Activated CD4-positive, alpha-beta T cell treated with anti-CD3 and anti-CD28 coated beads, Interleukin-2, amount 10 ng/mL, durations not matched to agents 7 days and 5 days (primary cell): ENCODE measurements around the gene VRK1. TPM values are rescaled to one million over a fixed set of nuclear protein-coding genes. Genes with fewer than 3 reads are reported as not detected.
A peak's percentile ranks its signal among the peaks of the same experiment; 100 is the strongest.

Source experiments
- CTCF ChIA-PET: fragments of 350-600 bp; sonication (Branson Sonifier 250); formaldehyde crosslinking; loops from one replicate; lab custom pipeline; 2021; ENCODE audit warnings: antibody characterized with exemption; lab: Charles Lee
- POLR2A ChIA-PET: fragments of 350-600 bp; sonication (Branson Sonifier 250); formaldehyde crosslinking; loops from one replicate; lab custom pipeline; 2021; ENCODE audit warnings: antibody characterized with exemption; lab: Charles Lee
- DNase-seq: peaks from one replicate; pipeline ENCODE4 v3.0.0-alpha.2; 2020
- H3K27ac Mint-ChIP-seq: one replicate; pipeline ENCODE4 v1.8.0; 2021; ENCODE audit warnings: mild to moderate bottlenecking, moderate library complexity, mixed read lengths
- H3K27me3 Mint-ChIP-seq: one replicate; pipeline ENCODE4 v1.8.0; 2021; ENCODE audit warnings: mixed read lengths
- H3K36me3 Mint-ChIP-seq: one replicate; pipeline ENCODE4 v1.8.0; 2021; ENCODE audit warnings: low read depth, mixed read lengths
- H3K4me1 Mint-ChIP-seq: one replicate; pipeline ENCODE4 v1.8.0; 2021; ENCODE audit warnings: mixed read lengths
- H3K4me3 Mint-ChIP-seq: one replicate; pipeline ENCODE4 v1.8.0; 2021; ENCODE audit warnings: mild to moderate bottlenecking, moderate library complexity, mixed read lengths
- H3K9me3 Mint-ChIP-seq: one replicate; pipeline ENCODE4 v1.8.0; 2021; ENCODE audit warnings: mixed read lengths
- total RNA-seq, 2 experiments: library from RNA; stranded (reverse); gene quantifications; one replicate each; pipeline ENCODE4 v1.2.3, GENCODE V29; 2021

VRK1 gene
- 10 to 100 TPM; 66.5 to 70.8 TPM for total RNA-seq

DNA sequence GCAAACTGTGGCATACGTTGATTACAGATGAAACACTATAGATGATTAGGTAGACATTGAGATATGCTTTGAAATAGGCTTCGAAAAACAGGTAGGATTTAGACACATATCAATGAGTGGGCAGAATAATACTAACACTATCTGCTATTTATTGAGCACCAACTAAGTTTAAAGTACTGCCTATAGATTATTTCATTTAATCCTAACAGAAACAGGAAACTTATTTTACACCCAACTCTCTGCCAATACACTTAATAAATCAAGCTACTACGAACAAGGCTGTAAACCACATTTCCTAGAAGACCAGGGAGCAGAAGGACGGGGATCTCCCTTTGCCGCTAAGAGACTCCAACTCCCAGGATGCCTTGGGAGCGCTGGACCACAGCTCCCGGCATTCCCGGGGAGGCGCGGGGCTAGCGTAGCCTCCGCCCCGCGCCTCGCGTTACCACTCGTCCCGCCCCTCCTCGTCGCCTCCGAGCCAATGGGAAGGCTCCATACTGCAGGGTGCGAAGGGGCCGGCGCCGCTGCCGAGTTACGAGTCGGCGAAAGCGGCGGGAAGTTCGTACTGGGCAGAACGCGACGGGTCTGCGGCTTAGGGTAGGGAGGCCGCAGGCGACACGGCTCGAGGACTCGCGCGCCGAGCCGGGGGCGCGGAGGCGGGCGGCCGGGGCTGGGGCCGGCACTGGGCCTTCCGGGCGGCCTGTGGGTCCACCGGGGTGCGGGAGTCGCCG, at the start of gene VRK1:
Gene VRK1, plus strand, starts transcription at position 532 of the 731 bp plus-strand sequence. CDS start 36,090 bp downstream, outside the sequence.
- DNase-seq, result peak; percentile 95
- peak within 1 kb of the TSS; percentile 87 for H3K4me3 Mint-ChIP-seq
- peaks cover 8% of the 10 kb centered on the region for H3K36me3 Mint-ChIP-seq
- peak within 1 kb of the TSS; percentile 93 for H3K27ac Mint-ChIP-seq
- H3K9me3 Mint-ChIP-seq, result no peaks in the 10 kb centered on the region
- H3K4me1 Mint-ChIP-seq, result peaks cover 34% of the 10 kb centered on the region
- POLR2A ChIA-PET, result interaction anchor here (0.6 kb wide), 1 partner anchor 14 kb away, joined by 3 read pairs; no protein-coding TSS in a partner anchor
- H3K27me3 Mint-ChIP-seq, result peaks cover 6% of the 10 kb centered on the region
- CTCF ChIA-PET, result interaction anchor here (0.9 to 2.1 kb wide), 5 partner anchors 10 to 292 kb away, joined by 3 to 4 read pairs (median 3); no protein-coding TSS in a partner anchor

GRCh38 chr14:96747608-96748007, 49.6 kb upstream of the VRK1 start:
- no peak overlapping the region for H3K27ac Mint-ChIP-seq
- CTCF ChIA-PET, result no interaction called here
- no peak for DNase-seq
- peaks cover 34% of the 10 kb centered on the region for H3K27me3 Mint-ChIP-seq
- H3K4me3 Mint-ChIP-seq, result no peak overlapping the region
- H3K36me3 Mint-ChIP-seq, result no peaks in the 10 kb centered on the region
- no peaks in the 10 kb centered on the region for H3K4me1 Mint-ChIP-seq
- POLR2A ChIA-PET, result no interaction called here
- H3K9me3 Mint-ChIP-seq, result no peaks in the 10 kb centered on the region

GRCh38 chr14:96748362-96748761, 48.8 kb upstream of the VRK1 start:
- ChIA-PET POLR2A (no interaction called here), CTCF (no interaction called here)
- H3K4me3 Mint-ChIP-seq, result no peak overlapping the region
- no peaks in the 10 kb centered on the region for H3K4me1 Mint-ChIP-seq
- no peaks in the 10 kb centered on the region for H3K9me3 Mint-ChIP-seq
- peaks cover 31% of the 10 kb centered on the region for H3K27me3 Mint-ChIP-seq
- no peak overlapping the region for H3K27ac Mint-ChIP-seq
- no peaks in the 10 kb centered on the region for H3K36me3 Mint-ChIP-seq
- no peak for DNase-seq

GRCh38 chr14:96751505-96751904, 45.7 kb upstream of the VRK1 start:
- no peak overlapping the region for H3K4me3 Mint-ChIP-seq
- CTCF ChIA-PET, result no interaction called here
- no peaks in the 10 kb centered on the region for H3K9me3 Mint-ChIP-seq
- POLR2A ChIA-PET, result no interaction called here
- H3K27ac Mint-ChIP-seq, result no peak overlapping the region
- no peaks in the 10 kb centered on the region for H3K4me1 Mint-ChIP-seq
- no peak for DNase-seq
- H3K27me3 Mint-ChIP-seq, result peaks cover 7% of the 10 kb centered on the region
- no peaks in the 10 kb centered on the region for H3K36me3 Mint-ChIP-seq

DNA sequence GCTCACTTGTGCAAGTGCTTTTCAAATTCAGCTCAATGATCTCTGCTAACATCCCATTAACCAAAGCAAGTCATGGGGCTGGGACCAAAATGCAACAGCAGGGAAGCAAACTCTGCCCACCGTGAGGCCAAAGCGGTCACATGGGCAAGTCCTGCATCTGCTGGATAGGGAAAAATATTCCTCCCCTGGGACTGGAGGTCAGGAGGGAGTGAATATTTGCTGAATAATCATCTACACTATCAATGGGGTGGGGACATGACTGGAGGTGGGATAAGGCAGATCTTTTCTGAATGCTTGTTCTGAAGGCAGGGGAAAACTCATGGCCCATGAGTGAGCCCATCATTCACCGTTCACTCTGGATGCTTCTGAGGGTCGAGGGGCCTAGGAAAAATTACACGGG, 45.1 kb upstream of the VRK1 start:
- Mint-ChIP-seq H3K4me1 (no peaks in the 10 kb centered on the region), H3K36me3 (no peaks in the 10 kb centered on the region), H3K27ac (no peak overlapping the region), H3K9me3 (no peaks in the 10 kb centered on the region), H3K4me3 (no peak overlapping the region), H3K27me3 (peaks cover 7% of the 10 kb centered on the region)
- DNase-seq, result no peak
- ChIA-PET POLR2A (no interaction called here), CTCF (no interaction called here)

GRCh38 chr14:96752594-96752993, 44.6 kb upstream of the VRK1 start:
- no peaks in the 10 kb centered on the region for H3K36me3 Mint-ChIP-seq
- peaks cover 9% of the 10 kb centered on the region for H3K27me3 Mint-ChIP-seq
- CTCF ChIA-PET, result no interaction called here
- POLR2A ChIA-PET, result no interaction called here
- no peak for DNase-seq
- no peak overlapping the region for H3K4me3 Mint-ChIP-seq
- no peaks in the 10 kb centered on the region for H3K4me1 Mint-ChIP-seq
- H3K27ac Mint-ChIP-seq, result no peak overlapping the region
- no peaks in the 10 kb centered on the region for H3K9me3 Mint-ChIP-seq

DNA sequence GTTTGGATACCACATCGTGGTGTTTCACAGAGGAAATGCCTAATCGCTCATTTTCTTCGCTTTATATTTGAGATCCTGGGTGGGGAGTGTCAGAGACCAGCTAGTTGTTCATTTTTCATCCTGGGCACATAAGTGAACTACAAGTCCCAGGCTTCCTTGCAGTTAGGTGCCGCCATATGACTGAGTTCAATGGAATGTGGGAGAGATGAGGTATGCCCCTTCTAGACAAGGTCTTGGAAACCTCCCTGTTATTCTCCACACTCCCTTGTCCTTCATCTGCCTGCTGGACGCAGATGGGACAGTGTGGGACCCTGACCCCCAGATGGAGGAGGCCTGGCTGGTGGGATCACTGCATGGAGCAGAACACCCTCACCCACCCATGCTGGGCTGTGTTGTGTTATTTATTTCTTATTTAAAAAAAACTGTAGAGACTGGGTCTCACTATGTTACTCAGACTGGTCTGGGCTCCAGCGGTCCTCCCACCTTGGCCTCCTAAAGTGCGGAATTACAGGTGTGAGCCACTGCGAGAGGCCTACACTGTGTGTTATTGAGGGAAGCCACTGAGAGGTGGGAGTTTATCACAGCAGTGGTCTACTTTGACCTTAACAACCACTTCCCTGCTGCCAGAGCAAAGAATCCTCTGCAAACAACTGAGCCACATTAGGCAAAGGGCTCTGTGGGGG, 42.9 kb upstream of the VRK1 start:
- Mint-ChIP-seq H3K9me3 (no peaks in the 10 kb centered on the region), H3K27me3 (peaks cover 9% of the 10 kb centered on the region), H3K4me3 (no peak overlapping the region), H3K27ac (no peak overlapping the region), H3K4me1 (no peaks in the 10 kb centered on the region), H3K36me3 (no peaks in the 10 kb centered on the region)
- ChIA-PET CTCF (no interaction called here), POLR2A (no interaction called here)
- DNase-seq, result no peak

GRCh38 chr14:96754845-96755184, 42.4 kb upstream of the VRK1 start:
- no peak for DNase-seq
- no peak overlapping the region for H3K27ac Mint-ChIP-seq
- H3K27me3 Mint-ChIP-seq, result peaks cover 9% of the 10 kb centered on the region
- CTCF ChIA-PET, result no interaction called here
- POLR2A ChIA-PET, result no interaction called here
- no peaks in the 10 kb centered on the region for H3K4me1 Mint-ChIP-seq
- H3K4me3 Mint-ChIP-seq, result no peak overlapping the region
- H3K9me3 Mint-ChIP-seq, result no peaks in the 10 kb centered on the region
- no peaks in the 10 kb centered on the region for H3K36me3 Mint-ChIP-seq

DNA sequence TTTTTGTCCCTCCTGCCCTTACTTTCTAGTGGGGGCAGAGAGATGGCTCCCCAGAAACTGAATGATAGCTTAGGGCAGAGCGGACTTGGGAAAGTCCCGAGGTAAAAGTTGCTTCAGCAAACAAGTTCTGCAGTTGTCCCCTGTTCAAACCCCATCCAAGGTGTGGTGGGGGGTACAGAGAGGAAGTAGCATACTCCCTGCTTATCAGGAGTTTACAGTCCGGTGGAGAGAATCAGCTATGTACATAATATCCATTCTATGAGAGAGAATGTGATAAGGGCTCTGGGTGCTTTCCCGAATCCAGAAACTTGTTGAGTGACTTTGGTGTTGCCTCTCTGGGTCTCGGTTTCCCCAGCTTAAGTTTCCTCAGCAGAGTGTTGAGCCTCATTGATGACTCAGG, 40.4 kb upstream of the VRK1 start:
- POLR2A ChIA-PET, result no interaction called here
- no peaks in the 10 kb centered on the region for H3K4me1 Mint-ChIP-seq
- no peaks in the 10 kb centered on the region for H3K36me3 Mint-ChIP-seq
- no peak overlapping the region for H3K4me3 Mint-ChIP-seq
- CTCF ChIA-PET, result no interaction called here
- H3K27me3 Mint-ChIP-seq, result peaks cover 14% of the 10 kb centered on the region
- DNase-seq, result no peak
- H3K27ac Mint-ChIP-seq, result no peak overlapping the region
- H3K9me3 Mint-ChIP-seq, result no peaks in the 10 kb centered on the region

GRCh38 chr14:96757456-96757855, 39.7 kb upstream of the VRK1 start:
- Mint-ChIP-seq H3K27ac (no peak overlapping the region), H3K4me3 (no peak overlapping the region), H3K4me1 (peaks cover 2% of the 10 kb centered on the region), H3K27me3 (peaks cover 14% of the 10 kb centered on the region), H3K9me3 (no peaks in the 10 kb centered on the region), H3K36me3 (no peaks in the 10 kb centered on the region)
- no peak for DNase-seq
- CTCF ChIA-PET, result no interaction called here
- POLR2A ChIA-PET, result no interaction called here

GRCh38 chr14:96761066-96761465, 36.1 kb upstream of the VRK1 start:
- H3K4me1 Mint-ChIP-seq, result peaks cover 3% of the 10 kb centered on the region
- no peaks in the 10 kb centered on the region for H3K36me3 Mint-ChIP-seq
- CTCF ChIA-PET, result no interaction called here
- H3K4me3 Mint-ChIP-seq, result no peak overlapping the region
- peaks cover 2% of the 10 kb centered on the region for H3K9me3 Mint-ChIP-seq
- POLR2A ChIA-PET, result interaction anchor here (0.6 kb wide), 1 partner anchor 756 kb away, joined by 3 read pairs; no protein-coding TSS in a partner anchor
- peaks cover 31% of the 10 kb centered on the region for H3K27me3 Mint-ChIP-seq
- H3K27ac Mint-ChIP-seq, result no peak overlapping the region
- DNase-seq, result no peak

- Mint-ChIP-seq H3K27me3 (peaks cover 28% of the 10 kb centered on the region), H3K27ac (no peak overlapping the region), H3K36me3 (no peaks in the 10 kb centered on the region), H3K9me3 (peaks cover 2% of the 10 kb centered on the region), H3K4me1 (peaks cover 3% of the 10 kb centered on the region), H3K4me3 (peak overlapping the region; percentile 14)
- peak; percentile 47 for DNase-seq
- ChIA-PET POLR2A (no interaction called here), CTCF (no interaction called here)
Observed at GRCh38 chr14:96762650-96763049, 34.5 kb upstream of the VRK1 start.

DNA sequence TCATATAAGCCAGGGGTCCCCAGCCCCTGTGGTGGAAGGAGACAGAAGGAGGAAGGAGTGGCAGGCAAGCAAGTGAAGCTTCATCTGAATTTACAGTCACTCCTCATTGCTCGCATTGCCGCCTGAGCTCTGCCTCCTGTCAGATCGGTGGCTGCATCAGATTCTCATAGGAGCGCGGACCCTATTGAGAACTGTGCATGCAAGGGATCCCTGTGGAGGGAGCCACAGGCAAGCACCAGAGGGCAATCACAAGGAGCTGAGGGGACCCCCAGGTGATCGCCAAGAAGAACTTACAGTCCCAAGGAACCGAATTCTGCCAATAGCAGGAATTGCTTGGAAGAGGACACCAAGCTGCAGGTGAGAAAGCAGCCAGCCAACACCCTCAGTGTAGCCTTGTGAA, 33.2 kb upstream of the VRK1 start:
- peaks cover 28% of the 10 kb centered on the region for H3K27me3 Mint-ChIP-seq
- ChIA-PET POLR2A (no interaction called here), CTCF (interaction anchor here (0.7 kb wide), 1 partner anchor 26 kb away, joined by 4 read pairs; no protein-coding TSS in a partner anchor)
- no peaks in the 10 kb centered on the region for H3K36me3 Mint-ChIP-seq
- no peak overlapping the region for H3K4me3 Mint-ChIP-seq
- H3K9me3 Mint-ChIP-seq, result peaks cover 2% of the 10 kb centered on the region
- peaks cover 3% of the 10 kb centered on the region for H3K4me1 Mint-ChIP-seq
- DNase-seq, result no peak
- no peak overlapping the region for H3K27ac Mint-ChIP-seq
